D341Med (cell line): Measurements from ENCODE around the gene TNFAIP1.
"Not testable (repeated sequence)": the region's sequence is repeated elsewhere in the genome, so short reads cannot be mapped to it uniquely, and the experiment has no call there.

ENCODE experiments used
- DNase-seq: peaks from one replicate; pipeline ENCODE4 v3.0.0; 2012; ENCODE audit warnings: low spot score

The TNFAIP1 gene

GRCh38 chr17:28324781-28325180 lies 10.8 kb upstream of the TNFAIP1 start:
- DNase-seq, result no peak

GRCh38 chr17:28325211-28325610 lies 10.3 kb upstream of the TNFAIP1 start:
- DNase-seq, result peak; percentile 31

GRCh38 chr17:28326114-28326513 lies 9.4 kb upstream of the TNFAIP1 start:
- DNase-seq, result peak; percentile 14

GRCh38 chr17:28327031-28327607 lies 8.4 kb upstream of the TNFAIP1 start:
- peak; percentile 14 for DNase-seq

- peak; percentile 58 for DNase-seq
Observed at GRCh38 chr17:28327709-28328108, 7.9 kb upstream of the TNFAIP1 start.

DNA sequence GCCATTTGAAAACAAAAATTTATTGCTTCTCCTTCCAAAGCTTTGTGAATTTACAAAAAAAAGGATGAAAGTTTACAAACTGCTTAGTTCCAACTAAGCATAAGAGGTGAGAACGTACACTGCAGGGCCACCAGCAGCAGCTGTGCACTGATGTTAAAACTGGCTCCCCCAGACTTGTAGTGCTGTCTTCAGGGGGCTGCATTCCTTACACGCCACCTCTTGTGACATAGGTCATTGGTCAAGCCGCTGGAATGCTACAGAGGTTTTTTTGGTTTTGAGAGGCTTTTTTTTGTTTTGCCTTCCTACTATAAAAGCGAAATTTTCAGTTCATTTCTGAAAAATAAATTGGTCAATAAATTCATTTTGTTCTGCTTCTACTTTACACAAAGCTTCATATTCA lies 7.2 kb upstream of the TNFAIP1 start:
- DNase-seq, result peak; percentile 11

GRCh38 chr17:28330671-28331070 lies 4.9 kb upstream of the TNFAIP1 start:
- no peak for DNase-seq

- no peak for DNase-seq
Observed at GRCh38 chr17:28331891-28332420, 3.6 kb upstream of the TNFAIP1 start.

- no peak for DNase-seq
Observed at GRCh38 chr17:28333083-28333746, 2.3 kb upstream of the TNFAIP1 start.

DNA sequence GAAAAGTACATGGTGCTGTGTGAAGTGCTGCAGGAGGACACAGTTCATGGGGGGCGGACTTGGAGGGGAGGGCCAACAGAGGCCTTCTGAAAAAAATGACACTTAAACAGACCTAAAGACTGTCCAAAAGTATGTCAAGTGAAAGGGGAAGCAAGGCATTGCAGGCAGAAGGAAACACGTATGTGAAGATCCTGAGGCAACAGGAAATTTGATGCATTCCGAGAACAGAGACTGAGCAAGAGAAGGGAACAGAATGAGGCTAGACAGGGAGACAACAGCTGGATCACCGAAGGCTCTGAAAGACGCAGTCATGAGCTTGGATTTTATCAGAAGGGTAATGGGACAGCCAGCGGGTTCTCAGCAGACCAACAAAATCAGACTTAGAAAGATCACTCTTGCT lies 1.4 kb upstream of the TNFAIP1 start:
- DNase-seq, result no peak

- no peak for DNase-seq
Observed at GRCh38 chr17:28334666-28335200, 828 bp upstream of the TNFAIP1 start.

DNA sequence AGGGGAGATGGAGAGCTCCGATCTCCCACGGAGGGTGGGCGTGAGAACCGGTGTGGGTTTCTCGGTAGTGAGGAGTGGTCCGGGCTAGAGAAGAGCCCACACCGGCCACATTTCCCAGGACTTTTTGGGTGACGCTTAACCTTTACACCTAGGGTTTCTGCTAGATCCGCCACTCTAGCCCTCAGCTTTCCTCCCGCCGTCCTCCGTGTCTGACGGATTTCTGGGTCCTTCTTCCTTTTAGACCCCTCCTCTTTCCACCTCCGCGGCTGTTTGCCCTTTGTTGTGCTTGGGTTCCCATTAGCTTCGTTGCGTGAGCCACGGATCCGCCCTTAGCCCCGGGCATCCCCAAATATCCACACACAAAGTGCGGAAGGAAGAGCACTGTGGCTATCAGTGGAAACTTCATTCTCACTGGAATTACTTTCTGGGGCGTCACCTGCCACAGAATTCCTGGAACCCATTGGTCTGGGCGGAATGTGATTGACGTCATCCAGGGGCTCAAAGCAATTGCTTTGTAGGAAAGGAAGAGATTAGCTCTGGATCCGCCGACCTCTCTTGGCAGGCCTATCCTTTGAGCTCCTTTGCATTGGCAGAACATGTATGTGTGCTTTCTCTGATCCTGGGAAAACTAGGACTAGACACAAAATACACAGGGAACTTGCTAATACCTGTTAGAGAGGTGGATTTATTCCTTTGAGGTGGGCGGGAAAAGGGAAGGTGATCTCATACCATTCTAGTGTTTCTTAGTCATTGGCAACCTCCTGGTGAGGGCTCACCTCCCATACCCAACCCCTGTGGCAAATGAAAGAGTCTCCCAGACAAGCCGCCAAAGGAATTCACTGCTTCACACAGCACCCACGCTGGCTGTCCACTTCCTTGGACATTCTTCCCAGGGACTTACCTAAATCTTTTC lies 654 bp downstream of the TNFAIP1 start:
- peak; percentile 87 for DNase-seq

DNA sequence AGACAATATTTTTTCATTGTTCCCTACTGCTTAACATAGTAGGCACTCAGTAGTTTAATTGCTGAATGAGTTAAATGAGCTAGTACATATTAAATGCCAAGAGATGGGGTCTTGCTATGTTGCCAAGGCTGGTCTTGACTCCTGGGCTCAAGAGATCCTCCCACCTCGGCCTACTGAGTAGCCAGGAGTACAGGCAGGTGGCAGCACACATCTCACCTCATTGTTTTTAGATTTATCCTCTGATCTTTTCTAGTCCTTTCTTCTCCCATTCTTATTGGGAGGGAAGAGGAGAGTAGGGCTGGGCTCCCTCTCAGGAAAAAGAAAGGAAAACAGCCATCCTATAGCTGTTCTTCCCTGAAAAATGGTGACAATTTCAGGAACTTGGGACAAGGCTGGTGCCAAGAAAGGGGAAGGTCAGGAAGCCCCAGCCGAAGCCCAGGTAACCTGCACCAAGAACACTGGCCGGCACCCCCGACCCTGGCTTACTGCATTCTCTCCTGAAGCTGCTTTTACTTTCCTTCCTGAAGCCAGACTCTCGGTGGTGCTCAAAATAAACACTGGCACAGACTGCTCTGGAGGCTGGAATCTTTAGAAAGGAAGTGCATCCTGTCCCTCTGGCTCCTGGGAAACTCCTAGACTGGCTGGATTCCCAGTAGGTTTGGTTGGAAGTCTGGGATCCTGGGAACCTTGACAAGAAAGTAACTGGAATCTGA lies 2.7 kb downstream of the TNFAIP1 start:
- no peak for DNase-seq

DNA sequence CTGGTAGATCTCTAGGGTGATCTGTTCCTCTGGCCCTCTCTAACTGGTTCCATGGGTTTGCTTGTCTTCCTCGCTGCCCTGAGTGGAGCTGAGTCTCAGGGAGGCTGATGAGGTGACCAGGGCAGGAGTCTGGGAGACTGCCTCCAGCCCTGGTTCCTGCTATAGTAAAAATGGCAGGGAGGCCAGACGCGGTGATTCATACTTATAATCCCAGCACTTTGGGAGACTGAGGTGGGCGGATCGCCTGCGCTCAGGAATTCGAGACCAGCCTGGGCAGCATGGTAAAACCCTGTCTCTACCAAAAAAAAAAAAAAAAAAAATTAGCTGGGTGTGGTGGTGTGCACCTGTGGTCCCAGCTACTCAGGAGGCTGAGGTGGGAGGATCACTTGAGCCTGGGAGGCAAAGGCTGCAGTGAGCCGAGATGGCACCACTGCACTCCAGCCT lies 3.2 kb downstream of the TNFAIP1 start:
- DNase-seq, result not testable (repeated sequence)

GRCh38 chr17:28339431-28339830 lies 3.9 kb downstream of the TNFAIP1 start:
- DNase-seq, result no peak

DNA sequence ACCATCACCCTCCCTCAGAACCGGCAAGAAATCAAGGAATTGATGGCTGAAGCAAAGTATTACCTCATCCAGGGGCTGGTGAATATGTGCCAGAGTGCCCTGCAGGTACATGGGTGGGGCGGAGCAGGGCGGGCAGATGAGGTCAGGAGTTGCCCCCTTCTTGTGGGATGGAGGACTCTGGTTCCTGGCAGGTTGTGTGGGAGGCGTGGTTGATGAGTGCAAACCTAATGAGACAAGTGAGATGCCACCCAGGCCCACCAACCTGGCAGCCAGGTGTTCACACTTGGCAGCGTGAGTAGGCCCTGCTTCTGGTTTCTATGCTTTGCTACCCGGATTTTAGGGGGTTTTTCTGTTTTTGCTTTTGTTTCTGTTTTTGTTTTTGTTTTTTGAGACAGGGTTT lies 4.8 kb downstream of the TNFAIP1 start:
- no peak for DNase-seq

GRCh38 chr17:28341516-28341915 lies 6.0 kb downstream of the TNFAIP1 start:
- DNase-seq, result no peak

- DNase-seq, result peak; percentile 32
Observed at GRCh38 chr17:28342313-28342712, 6.8 kb downstream of the TNFAIP1 start.

DNA sequence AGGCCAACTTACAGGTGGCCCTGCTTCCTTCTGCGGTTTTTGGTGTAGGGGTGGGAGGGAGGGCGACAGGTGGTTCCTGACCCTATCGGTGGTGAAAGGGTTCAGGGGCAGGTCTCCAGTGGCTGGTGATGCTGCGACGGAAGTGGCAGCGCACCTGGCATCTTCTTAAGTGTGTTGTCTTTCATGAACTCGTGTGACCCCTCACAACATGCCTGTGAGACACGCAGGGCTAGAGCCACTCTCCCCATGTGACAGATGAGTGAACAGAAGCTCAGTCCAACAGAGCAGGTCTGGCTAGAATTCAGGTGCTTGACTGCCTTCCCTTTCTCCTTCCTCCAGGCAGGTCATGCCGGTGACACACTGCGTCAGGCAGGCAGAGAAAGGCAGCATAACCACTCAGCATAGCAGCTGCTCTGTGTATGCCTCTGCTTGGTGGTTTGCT lies 8.0 kb downstream of the TNFAIP1 start:
- DNase-seq, result no peak

DNA sequence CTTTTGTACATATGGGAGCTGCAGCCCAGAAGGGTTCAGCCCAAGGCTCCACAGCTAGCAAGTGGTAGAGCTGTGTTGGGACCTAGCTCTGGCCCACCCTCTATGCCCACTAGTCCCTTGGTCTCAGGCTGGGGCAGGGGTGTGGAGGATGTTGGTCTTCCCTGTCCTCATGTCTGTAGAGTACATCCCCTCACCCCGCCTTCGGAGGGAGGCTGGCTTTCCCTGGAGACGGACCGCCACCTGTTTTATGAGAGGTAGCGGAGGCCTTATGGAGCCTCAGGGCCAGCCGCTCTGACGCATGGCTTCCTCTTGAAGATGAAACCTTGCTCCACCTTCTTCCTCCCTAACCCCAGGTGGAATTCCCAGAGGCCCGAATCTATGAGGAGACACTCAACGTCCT lies 8.4 kb downstream of the TNFAIP1 start:
- no peak for DNase-seq

- DNase-seq, result no peak
Observed at GRCh38 chr17:28344435-28344901, 8.9 kb downstream of the TNFAIP1 start.
